DMS79 (cell line): ENCODE measurements around the gene PRICKLE1.

Experiments used
- DNase-seq: peaks from one replicate; lab custom pipeline; 2025; lab: John Stamatoyannopoulos, UW

PRICKLE1 gene

GRCh38 chr12:42588524-42589464 lies 752 bp downstream of the PRICKLE1 start:
- DNase-seq, result peak; percentile 2

GRCh38 chr12:42587601-42588523 lies 1.7 kb downstream of the PRICKLE1 start:
- DNase-seq, result no peak

GRCh38 chr12:42586268-42586667 lies 3.3 kb downstream of the PRICKLE1 start:
- DNase-seq, result no peak

GRCh38 chr12:42585841-42586216 lies 3.7 kb downstream of the PRICKLE1 start:
- no peak for DNase-seq

- DNase-seq, result no peak
Observed at GRCh38 chr12:42585154-42585840, 4.2 kb downstream of the PRICKLE1 start.

- DNase-seq, result no peak
Observed at GRCh38 chr12:42584651-42585111, 4.9 kb downstream of the PRICKLE1 start.

- no peak for DNase-seq
Observed at GRCh38 chr12:42583016-42583415, 6.5 kb downstream of the PRICKLE1 start.

GRCh38 chr12:42582498-42582897 lies 7.0 kb downstream of the PRICKLE1 start:
- DNase-seq, result no peak

GRCh38 chr12:42582050-42582449 lies 7.5 kb downstream of the PRICKLE1 start:
- no peak for DNase-seq

- DNase-seq, result no peak
Observed at GRCh38 chr12:42576374-42576773, 13.2 kb downstream of the PRICKLE1 start.

GRCh38 chr12:42575717-42576116 lies 13.8 kb downstream of the PRICKLE1 start:
- no peak for DNase-seq

- no peak for DNase-seq
Observed at GRCh38 chr12:42574851-42575266, 14.7 kb downstream of the PRICKLE1 start.

- DNase-seq, result no peak
Observed at GRCh38 chr12:42571327-42572009, 18.1 kb downstream of the PRICKLE1 start.

GRCh38 chr12:42570076-42570475 lies 19.5 kb downstream of the PRICKLE1 start:
- DNase-seq, result no peak

GRCh38 chr12:42568952-42569915 lies 20.3 kb downstream of the PRICKLE1 start:
- DNase-seq, result peak; percentile 3

- no peak for DNase-seq
Observed at GRCh38 chr12:42565633-42566032, 23.9 kb downstream of the PRICKLE1 start.

- no peak for DNase-seq
Observed at GRCh38 chr12:42564996-42565395, 24.6 kb downstream of the PRICKLE1 start.

GRCh38 chr12:42564556-42564955 lies 25.0 kb downstream of the PRICKLE1 start:
- DNase-seq, result no peak

GRCh38 chr12:42560977-42561376 lies 28.6 kb downstream of the PRICKLE1 start:
- no peak for DNase-seq

- DNase-seq, result no peak
Observed at GRCh38 chr12:42557586-42558172, 31.9 kb downstream of the PRICKLE1 start.
